ENCODE data around the gene COL4A3.

GRCh38 chr2:227339098-227339599, 174.7 kb downstream of the COL4A3 start:
- TF ChIP-seq POLR2AphosphoS5 (IDR thresholded peaks at IDR 0.05; ENCODE audit: low read depth, low read length) = no peak
- no peak for TF ChIP-seq SIN3A (IDR thresholded peaks at IDR 0.05; ENCODE audit: borderline replicate concordance, insufficient read depth, low read length)

Measured in PFSK-1 (cell line).